OCI-LY1 (cell line): ENCODE data around the gene NKD1.

Experiments
- H2AFZ ChIP-seq: fragments of 200-600 bp; sonication (generic), shearing (Covaris generic); 2 replicates; pipeline ENCODE4 v1.6.0; 2014; ENCODE audit warnings: antibody characterized with exemption, mild to moderate bottlenecking, low read length
- H3F3A ChIP-seq: fragments of 200-600 bp; sonication (generic), shearing (Covaris generic); 2 replicates; pipeline ENCODE4 v1.6.0; 2014; ENCODE audit warnings: mild to moderate bottlenecking, antibody characterized with exemption, low read length, moderate library complexity; ENCODE audit not compliant: insufficient read depth
- H3K27ac ChIP-seq: fragments of 200-600 bp; sonication (generic); 2 replicates; pipeline ENCODE4 v1.5.1; 2014; ENCODE audit warnings: low read length, mixed run types, mild to moderate bottlenecking, low read depth; ENCODE audit not compliant: poor library complexity, severe bottlenecking
- H3K27me3 ChIP-seq: fragments of 200-600 bp; sonication (generic); 2 replicates; pipeline ENCODE4 v1.6.0; 2014; ENCODE audit warnings: antibody characterized with exemption, mild to moderate bottlenecking, low read length, moderate library complexity; ENCODE audit not compliant: insufficient read depth
- H3K36me3 ChIP-seq: fragments of 200-600 bp; sonication (generic); 2 replicates; pipeline ENCODE4 v1.6.1; 2014; ENCODE audit warnings: mild to moderate bottlenecking, antibody characterized with exemption, low read length, moderate library complexity, mixed read lengths; ENCODE audit not compliant: insufficient read depth
- H3K4me1 ChIP-seq: fragments of 200-600 bp; sonication (generic); 2 replicates; pipeline ENCODE4 v1.5.1; 2014; ENCODE audit warnings: mild to moderate bottlenecking, low read length, moderate library complexity; ENCODE audit not compliant: insufficient read depth, severe bottlenecking
- H3K4me2 ChIP-seq: fragments of 200-600 bp; sonication (generic), shearing (Covaris generic); 2 replicates; pipeline ENCODE4 v1.6.1; 2014; ENCODE audit warnings: low read length
- H3K4me3 ChIP-seq: fragments of 200-600 bp; sonication (generic); 2 replicates; pipeline ENCODE4 v1.5.1; 2014; ENCODE audit warnings: low read length, low read depth, mild to moderate bottlenecking, mixed read lengths; ENCODE audit not compliant: poor library complexity, severe bottlenecking
- H3K79me2 ChIP-seq: fragments of 200-600 bp; shearing (Covaris generic); 2 replicates; pipeline ENCODE4 v1.6.1; 2016; ENCODE audit warnings: mixed run types, low read length, mixed read lengths; ENCODE audit not compliant: insufficient read depth
- H3K9ac ChIP-seq: fragments of 200-600 bp; sonication (generic), shearing (Covaris generic); 2 replicates; pipeline ENCODE4 v1.6.1; 2014; ENCODE audit warnings: mild to moderate bottlenecking, low read length, mixed read lengths
- H3K9me2 ChIP-seq: fragments of 200-600 bp; sonication (generic), shearing (Covaris generic); 2 replicates; pipeline ENCODE4 v1.6.1; 2014; ENCODE audit warnings: low read depth, mild to moderate bottlenecking, low read length, mixed read lengths
- H3K9me3 ChIP-seq: fragments of 200-600 bp; shearing (Covaris generic); 2 replicates; pipeline ENCODE4 v1.6.1; 2014; ENCODE audit warnings: low read length, mixed read lengths
- H4K20me1 ChIP-seq: fragments of 200-600 bp; sonication (generic), shearing (Covaris generic); 2 replicates; pipeline ENCODE4 v1.6.0; 2016; ENCODE audit warnings: mild to moderate bottlenecking, low read length; ENCODE audit not compliant: insufficient read depth
- EZH2 ChIP-seq: fragments of 200-600 bp; sonication (generic), shearing (Covaris generic); IDR thresholded peaks from 2 replicates; pipeline ENCODE4 v1.8.0; 2017; ENCODE audit warnings: borderline replicate concordance, mixed run types, mild to moderate bottlenecking, antibody characterized with exemption, low read length, moderate library complexity, mixed read lengths
- TF ChIP-seq, protein P1 (sequence below): fragments of 200-600 bp; sonication (generic), shearing (Covaris generic); IDR thresholded peaks from 2 replicates; pipeline ENCODE4 v1.5.1; 2017; ENCODE audit warnings: mild to moderate bottlenecking, antibody characterized with exemption, low read length, moderate library complexity, mixed read lengths

The NKD1 gene

DNA sequence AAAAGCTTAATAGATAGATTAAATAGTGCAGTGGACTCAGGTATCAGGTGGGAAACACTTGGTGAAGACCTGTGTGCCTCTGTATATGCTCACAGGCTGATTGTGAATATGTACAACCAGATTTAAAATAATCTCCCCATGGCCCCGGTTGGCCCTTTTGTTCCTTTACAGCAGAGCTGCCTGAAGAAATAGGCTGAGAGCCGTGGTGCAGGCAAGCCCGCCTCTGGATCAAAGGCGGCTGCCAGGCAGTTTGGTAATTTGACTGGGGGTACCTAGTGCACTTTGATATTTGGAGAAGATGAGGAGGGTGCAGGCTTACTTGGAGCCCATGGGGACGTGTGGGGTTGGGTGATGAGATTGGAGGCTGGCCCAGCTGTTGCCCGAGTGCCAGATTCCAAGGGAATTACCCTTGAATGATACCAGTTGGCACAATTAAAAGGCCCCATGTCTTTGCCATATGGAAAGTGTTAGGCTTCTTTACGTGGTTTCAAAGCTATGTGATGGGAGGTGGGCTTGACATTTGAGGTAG is 5.0 kb downstream of the NKD1 start:
- Histone ChIP-seq H4K20me1 (no peaks in the 10 kb centered on the region), H3K9me3 (no peaks in the 10 kb centered on the region), H2AFZ (no peak overlapping the region), H3K4me2 (no peak overlapping the region), H3K36me3 (no peaks in the 10 kb centered on the region; the same call in 1 of the 2 replicates), H3F3A (no peaks in the 10 kb centered on the region), H3K9ac (no peak overlapping the region), H3K27ac (no peak overlapping the region), H3K79me2 (no peaks in the 10 kb centered on the region), H3K4me1 (no peaks in the 10 kb centered on the region), H3K9me2 (no peaks in the 10 kb centered on the region), H3K27me3 (no peaks in the 10 kb centered on the region), H3K4me3 (no peak overlapping the region)
- TF ChIP-seq EZH2 = no peak
- TF ChIP-seq, protein P1, sequence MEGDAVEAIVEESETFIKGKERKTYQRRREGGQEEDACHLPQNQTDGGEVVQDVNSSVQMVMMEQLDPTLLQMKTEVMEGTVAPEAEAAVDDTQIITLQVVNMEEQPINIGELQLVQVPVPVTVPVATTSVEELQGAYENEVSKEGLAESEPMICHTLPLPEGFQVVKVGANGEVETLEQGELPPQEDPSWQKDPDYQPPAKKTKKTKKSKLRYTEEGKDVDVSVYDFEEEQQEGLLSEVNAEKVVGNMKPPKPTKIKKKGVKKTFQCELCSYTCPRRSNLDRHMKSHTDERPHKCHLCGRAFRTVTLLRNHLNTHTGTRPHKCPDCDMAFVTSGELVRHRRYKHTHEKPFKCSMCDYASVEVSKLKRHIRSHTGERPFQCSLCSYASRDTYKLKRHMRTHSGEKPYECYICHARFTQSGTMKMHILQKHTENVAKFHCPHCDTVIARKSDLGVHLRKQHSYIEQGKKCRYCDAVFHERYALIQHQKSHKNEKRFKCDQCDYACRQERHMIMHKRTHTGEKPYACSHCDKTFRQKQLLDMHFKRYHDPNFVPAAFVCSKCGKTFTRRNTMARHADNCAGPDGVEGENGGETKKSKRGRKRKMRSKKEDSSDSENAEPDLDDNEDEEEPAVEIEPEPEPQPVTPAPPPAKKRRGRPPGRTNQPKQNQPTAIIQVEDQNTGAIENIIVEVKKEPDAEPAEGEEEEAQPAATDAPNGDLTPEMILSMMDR = no peak

DNA sequence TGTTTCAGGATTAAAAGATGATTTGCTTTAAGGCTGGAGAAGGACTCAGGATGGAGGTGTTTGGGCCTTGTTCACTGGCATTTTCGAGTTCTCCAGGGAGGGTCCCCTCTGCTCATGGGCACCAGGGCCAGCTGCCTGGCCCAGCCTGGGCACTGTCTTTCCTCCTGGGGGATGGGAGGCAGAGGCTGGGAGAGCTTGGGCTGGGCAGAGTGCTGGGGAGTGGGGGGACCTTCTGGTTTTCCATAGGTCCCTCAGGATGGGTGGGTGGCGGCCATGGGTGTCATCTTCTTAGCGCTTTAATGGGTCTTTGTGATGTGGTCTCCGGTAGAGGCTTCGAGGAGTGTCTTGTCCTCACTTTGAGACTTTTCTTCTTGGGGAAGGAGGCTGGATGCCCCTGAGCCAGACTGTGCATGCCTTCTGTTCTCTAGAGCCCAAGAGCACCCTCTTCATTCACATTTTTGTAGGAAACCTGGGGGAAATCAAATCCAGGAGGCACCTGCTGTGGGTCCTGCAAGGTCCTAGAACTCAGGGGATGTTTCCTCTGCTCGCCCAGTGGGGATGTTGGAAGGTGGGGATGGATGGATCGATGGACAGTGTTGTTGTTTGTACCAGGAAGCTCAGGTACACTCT is 5.7 kb downstream of the NKD1 start:
- Histone ChIP-seq H3K4me1 (no peaks in the 10 kb centered on the region), H3K27me3 (no peaks in the 10 kb centered on the region), H4K20me1 (no peaks in the 10 kb centered on the region), H3K4me3 (no peak overlapping the region), H3K79me2 (no peaks in the 10 kb centered on the region), H3K9me3 (no peaks in the 10 kb centered on the region), H3K27ac (no peak overlapping the region), H3K36me3 (no peaks in the 10 kb centered on the region; the same call in 1 of the 2 replicates), H3F3A (no peaks in the 10 kb centered on the region), H3K9me2 (no peaks in the 10 kb centered on the region), H3K9ac (no peak overlapping the region), H3K4me2 (no peak overlapping the region), H2AFZ (no peak overlapping the region)
- TF ChIP-seq, protein P1 = no peak
- no peak for TF ChIP-seq EZH2

DNA sequence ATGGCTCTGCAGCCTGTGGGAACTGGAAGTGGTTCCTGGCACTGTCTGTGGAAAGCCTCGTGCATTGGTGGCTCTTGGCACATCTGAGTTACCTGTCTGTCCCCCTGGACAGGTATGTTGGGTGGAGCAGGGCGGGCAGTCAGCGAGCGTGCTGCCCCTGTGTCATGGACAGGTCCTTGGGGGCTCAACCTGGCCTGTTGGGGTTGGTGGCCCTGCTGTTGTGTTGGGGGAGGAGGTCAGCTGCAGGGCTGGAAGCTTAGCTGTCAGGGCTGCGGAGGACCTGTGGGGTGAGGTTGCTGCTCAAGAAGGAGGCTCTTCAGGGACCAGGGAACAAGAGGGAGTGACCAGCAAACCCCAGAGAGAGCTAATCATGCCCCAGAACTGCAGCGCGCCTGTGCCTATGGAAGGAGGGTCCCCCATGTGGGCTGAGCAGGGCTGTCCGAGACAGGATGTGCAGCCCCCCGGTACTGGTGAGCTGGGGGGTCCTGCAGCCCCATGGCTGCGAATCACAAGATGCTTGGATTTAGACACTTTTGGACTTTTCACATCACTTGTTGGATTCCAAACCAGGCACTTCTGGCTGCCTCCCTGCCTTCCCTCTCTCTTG is 7.2 kb downstream of the NKD1 start:
- Histone ChIP-seq H3K27ac (no peak overlapping the region), H4K20me1 (no peaks in the 10 kb centered on the region), H3F3A (no peaks in the 10 kb centered on the region), H3K9me3 (no peaks in the 10 kb centered on the region), H3K9ac (no peak overlapping the region), H3K9me2 (no peaks in the 10 kb centered on the region), H3K27me3 (no peaks in the 10 kb centered on the region), H3K36me3 (no peaks in the 10 kb centered on the region; the same call in 1 of the 2 replicates), H3K4me3 (no peak overlapping the region), H3K4me1 (no peaks in the 10 kb centered on the region), H2AFZ (no peak overlapping the region), H3K4me2 (no peak overlapping the region), H3K79me2 (no peaks in the 10 kb centered on the region)
- TF ChIP-seq EZH2 = no peak
- TF ChIP-seq, protein P1 = no peak
